ENCODE data around the gene AFF3.
"Not testable (repeated sequence)": the region's sequence is repeated elsewhere in the genome, so short reads cannot be mapped to it uniquely, and the experiment has no call there.

AFF3 gene

GRCh38 chr2:99666256-99666655, 476.1 kb downstream of the AFF3 start:
- H3K4me3 ChIP-seq (ENCODE audit: low read depth, low read length) = no peak overlapping the region
- TF ChIP-seq, protein P1, sequence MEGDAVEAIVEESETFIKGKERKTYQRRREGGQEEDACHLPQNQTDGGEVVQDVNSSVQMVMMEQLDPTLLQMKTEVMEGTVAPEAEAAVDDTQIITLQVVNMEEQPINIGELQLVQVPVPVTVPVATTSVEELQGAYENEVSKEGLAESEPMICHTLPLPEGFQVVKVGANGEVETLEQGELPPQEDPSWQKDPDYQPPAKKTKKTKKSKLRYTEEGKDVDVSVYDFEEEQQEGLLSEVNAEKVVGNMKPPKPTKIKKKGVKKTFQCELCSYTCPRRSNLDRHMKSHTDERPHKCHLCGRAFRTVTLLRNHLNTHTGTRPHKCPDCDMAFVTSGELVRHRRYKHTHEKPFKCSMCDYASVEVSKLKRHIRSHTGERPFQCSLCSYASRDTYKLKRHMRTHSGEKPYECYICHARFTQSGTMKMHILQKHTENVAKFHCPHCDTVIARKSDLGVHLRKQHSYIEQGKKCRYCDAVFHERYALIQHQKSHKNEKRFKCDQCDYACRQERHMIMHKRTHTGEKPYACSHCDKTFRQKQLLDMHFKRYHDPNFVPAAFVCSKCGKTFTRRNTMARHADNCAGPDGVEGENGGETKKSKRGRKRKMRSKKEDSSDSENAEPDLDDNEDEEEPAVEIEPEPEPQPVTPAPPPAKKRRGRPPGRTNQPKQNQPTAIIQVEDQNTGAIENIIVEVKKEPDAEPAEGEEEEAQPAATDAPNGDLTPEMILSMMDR (IDR thresholded peaks at IDR 0.05; ENCODE audit: borderline replicate concordance, insufficient read depth, low read depth, low read length) = no peak

- TF ChIP-seq, protein P1 (IDR thresholded peaks at IDR 0.05; ENCODE audit: borderline replicate concordance, insufficient read depth, low read depth, low read length) = no peak
- H3K4me3 ChIP-seq (ENCODE audit: low read depth, low read length) = no peak overlapping the region
Observed at GRCh38 chr2:99663641-99664040, 478.7 kb downstream of the AFF3 start.

DNA sequence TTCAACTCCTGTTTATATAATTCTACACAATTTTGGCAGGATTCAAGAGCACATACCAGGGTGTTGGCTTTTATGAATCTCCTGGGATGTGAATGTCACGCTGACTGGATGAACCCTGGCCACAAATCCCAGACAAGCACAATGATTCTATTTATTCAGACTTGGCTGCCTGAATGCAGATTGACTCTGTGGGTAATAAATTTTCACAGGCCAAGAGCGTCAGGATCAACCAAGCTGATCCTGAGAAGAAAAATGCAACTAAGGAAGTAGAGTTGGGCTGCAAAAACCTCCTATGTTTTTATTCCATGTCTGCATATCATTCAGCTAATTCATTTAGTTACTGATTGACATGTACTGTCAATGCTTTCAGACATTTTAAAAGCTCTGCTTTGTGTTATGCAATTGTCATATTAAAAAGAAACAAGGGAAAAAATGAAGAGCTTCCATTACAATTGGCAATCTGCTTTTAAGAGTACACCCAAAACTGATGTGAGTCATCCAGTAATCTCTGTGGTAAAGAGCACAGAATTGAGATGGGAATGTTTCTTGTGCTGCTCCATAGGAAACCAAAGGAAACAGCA, 479.5 kb downstream of the AFF3 start:
- H3K4me3 ChIP-seq (ENCODE audit: low read depth, low read length) = no peak overlapping the region
- TF ChIP-seq, protein P1 (IDR thresholded peaks at IDR 0.05; ENCODE audit: borderline replicate concordance, insufficient read depth, low read depth, low read length) = no peak

DNA sequence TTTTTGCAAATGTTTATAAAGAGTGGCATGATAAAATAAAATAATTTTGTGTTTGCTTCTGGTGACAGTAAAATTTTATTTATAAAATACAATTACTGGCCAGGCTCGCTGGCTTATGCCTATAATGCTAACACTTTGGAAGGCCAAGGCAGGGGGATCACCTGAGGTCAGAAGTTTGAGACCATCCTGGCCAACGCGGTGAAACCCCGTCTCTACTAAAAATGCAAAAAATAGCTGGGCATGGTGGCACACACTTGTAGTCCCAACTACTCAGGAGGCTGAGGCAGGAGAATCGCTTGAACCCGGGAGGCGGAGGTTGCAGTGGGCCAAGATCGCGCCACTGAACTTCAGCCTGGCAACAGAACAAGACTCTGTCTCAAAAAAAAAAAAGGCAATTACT, 480.6 kb downstream of the AFF3 start:
- not testable (repeated sequence) for H3K4me3 ChIP-seq (ENCODE audit: low read depth, low read length)

GRCh38 chr2:99660616-99661406, 481.6 kb downstream of the AFF3 start:
- no peak overlapping the region for H3K4me3 ChIP-seq (ENCODE audit: low read depth, low read length)
- TF ChIP-seq, protein P1 (IDR thresholded peaks at IDR 0.05; ENCODE audit: borderline replicate concordance, insufficient read depth, low read depth, low read length) = no peak

DNA sequence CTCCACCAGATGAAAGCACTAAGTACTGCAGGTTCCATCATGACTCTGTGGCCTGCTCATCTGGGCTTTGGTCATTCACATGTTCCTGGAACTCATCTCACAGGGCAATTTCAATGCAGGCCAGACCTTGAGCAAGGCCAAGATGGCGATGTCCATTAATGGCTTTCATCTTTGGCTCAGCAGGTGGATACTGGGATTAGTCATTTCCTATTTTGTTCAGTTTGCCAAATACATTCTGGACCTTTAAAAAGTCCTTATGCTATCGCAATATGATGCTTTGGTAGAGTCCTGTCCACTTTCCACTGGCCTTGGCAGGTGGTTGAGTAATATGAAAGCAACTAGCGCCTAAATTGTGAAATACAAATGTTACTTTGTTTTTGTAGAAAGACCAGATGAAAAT, 482.5 kb downstream of the AFF3 start:
- H3K4me3 ChIP-seq (ENCODE audit: low read depth, low read length) = no peak overlapping the region
- TF ChIP-seq, protein P1 (IDR thresholded peaks at IDR 0.05; ENCODE audit: borderline replicate concordance, insufficient read depth, low read depth, low read length) = no peak

DNA sequence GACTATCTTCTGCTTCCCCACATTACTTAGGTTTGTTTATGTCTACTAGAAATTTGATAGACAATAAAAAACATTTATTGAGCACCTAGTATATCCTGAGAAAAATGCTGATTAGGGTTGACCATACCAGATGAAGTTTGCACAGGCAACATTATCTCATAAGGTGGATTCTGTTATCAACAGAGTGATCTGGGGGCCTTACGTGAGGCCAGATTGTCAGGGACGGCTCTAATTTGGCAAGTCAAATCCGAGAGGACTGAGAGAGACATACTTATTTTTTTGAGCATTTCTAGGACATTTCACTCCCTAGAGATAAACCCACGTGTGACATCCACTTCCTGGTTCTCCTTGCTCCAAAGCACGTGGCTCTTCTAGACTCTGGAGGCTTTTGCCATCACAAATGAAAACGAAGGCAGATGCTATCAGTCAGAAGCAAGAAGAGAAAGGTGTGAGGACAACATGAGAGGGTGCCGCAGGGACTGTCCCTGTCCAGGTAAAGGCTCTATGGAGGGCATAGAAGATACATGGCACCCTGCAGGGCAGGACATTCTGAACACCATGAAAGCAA, 484.6 kb downstream of the AFF3 start:
- TF ChIP-seq, protein P1 (IDR thresholded peaks at IDR 0.05; ENCODE audit: borderline replicate concordance, insufficient read depth, low read depth, low read length) = no peak
- no peak overlapping the region for H3K4me3 ChIP-seq (ENCODE audit: low read depth, low read length)

Data from GM12875 (cell line).